Endothelial cell (in vitro differentiated cells): ENCODE data around the gene COBLL1. TPM values are rescaled to one million over a fixed set of nuclear protein-coding genes. Genes with fewer than 3 reads are reported as not detected.

Experiments used
- DNase-seq: peaks from one replicate; pipeline ENCODE4 v3.0.0; 2021; ENCODE audit warnings: low spot score
- H3K27ac Mint-ChIP-seq: one replicate; pipeline ENCODE4 v1.8.0; 2021; ENCODE audit warnings: mixed read lengths, inconsistent platforms; ENCODE audit not compliant: unreplicated experiment
- H3K27me3 Mint-ChIP-seq: one replicate; pipeline ENCODE4 v1.8.0; 2021; ENCODE audit warnings: mild to moderate bottlenecking, moderate library complexity, mixed read lengths, inconsistent platforms; ENCODE audit not compliant: unreplicated experiment
- H3K36me3 Mint-ChIP-seq: one replicate; pipeline ENCODE4 v1.8.0; 2021; ENCODE audit warnings: mild to moderate bottlenecking, low read depth, mixed read lengths, inconsistent platforms; ENCODE audit not compliant: unreplicated experiment
- H3K4me1 Mint-ChIP-seq: one replicate; pipeline ENCODE4 v1.8.0; 2021; ENCODE audit warnings: mild to moderate bottlenecking, mixed read lengths, inconsistent platforms; ENCODE audit not compliant: unreplicated experiment
- H3K4me3 Mint-ChIP-seq: one replicate; pipeline ENCODE4 v1.8.0; 2021; ENCODE audit warnings: mild to moderate bottlenecking, mixed read lengths, inconsistent platforms; ENCODE audit not compliant: unreplicated experiment
- H3K9me3 Mint-ChIP-seq: one replicate; pipeline ENCODE4 v1.8.0; 2021; ENCODE audit warnings: mixed read lengths, inconsistent platforms; ENCODE audit not compliant: unreplicated experiment
- long read RNA-seq: library from polyadenylated mRNA; unstranded; transcript quantifications from one replicate; pipeline ENCODE4 v2.0.0, GENCODE V29; 2020; ENCODE audit not compliant: unreplicated experiment
- total RNA-seq: library from RNA; stranded (reverse); fragmentation: NEBNext Ultra II Directional; extraction: Animal tissue kit (Norgen Biotek cat#: 25700); gene quantifications from one replicate; pipeline ENCODE4 v1.2.1, GENCODE V29; 2021; ENCODE audit not compliant: unreplicated experiment
- TF ChIP-seq, protein P1 (sequence below): fragments of 200-600 bp; sonication (generic); IDR thresholded peaks from one replicate; pipeline ENCODE4 v1.5.0; 2021; ENCODE audit warnings: antibody characterized with exemption; ENCODE audit not compliant: unreplicated experiment

Gene COBLL1, protein sequence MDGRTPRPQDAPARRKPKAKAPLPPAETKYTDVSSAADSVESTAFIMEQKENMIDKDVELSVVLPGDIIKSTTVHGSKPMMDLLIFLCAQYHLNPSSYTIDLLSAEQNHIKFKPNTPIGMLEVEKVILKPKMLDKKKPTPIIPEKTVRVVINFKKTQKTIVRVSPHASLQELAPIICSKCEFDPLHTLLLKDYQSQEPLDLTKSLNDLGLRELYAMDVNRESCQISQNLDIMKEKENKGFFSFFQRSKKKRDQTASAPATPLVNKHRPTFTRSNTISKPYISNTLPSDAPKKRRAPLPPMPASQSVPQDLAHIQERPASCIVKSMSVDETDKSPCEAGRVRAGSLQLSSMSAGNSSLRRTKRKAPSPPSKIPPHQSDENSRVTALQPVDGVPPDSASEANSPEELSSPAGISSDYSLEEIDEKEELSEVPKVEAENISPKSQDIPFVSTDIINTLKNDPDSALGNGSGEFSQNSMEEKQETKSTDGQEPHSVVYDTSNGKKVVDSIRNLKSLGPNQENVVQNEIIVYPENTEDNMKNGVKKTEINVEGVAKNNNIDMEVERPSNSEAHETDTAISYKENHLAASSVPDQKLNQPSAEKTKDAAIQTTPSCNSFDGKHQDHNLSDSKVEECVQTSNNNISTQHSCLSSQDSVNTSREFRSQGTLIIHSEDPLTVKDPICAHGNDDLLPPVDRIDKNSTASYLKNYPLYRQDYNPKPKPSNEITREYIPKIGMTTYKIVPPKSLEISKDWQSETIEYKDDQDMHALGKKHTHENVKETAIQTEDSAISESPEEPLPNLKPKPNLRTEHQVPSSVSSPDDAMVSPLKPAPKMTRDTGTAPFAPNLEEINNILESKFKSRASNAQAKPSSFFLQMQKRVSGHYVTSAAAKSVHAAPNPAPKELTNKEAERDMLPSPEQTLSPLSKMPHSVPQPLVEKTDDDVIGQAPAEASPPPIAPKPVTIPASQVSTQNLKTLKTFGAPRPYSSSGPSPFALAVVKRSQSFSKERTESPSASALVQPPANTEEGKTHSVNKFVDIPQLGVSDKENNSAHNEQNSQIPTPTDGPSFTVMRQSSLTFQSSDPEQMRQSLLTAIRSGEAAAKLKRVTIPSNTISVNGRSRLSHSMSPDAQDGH
- total RNA-seq = 46.6 TPM
- long read RNA-seq, partial matches to known transcripts = 1 of 4 reads
- long read RNA-seq, other reads (novel, unspliced or antisense) = 3 of 4 reads

GRCh38 chr2:164841719-164842623, at the start of gene COBLL1:
Gene COBLL1 (minus strand): TSS chr2:164841823. CDS start chr2:164841196, 627 bp downstream.
- Mint-ChIP-seq H3K27me3 (peaks cover 5% of the 10 kb centered on the region), H3K9me3 (no peaks in the 10 kb centered on the region), H3K4me3 (peak within 1 kb of the TSS; percentile 93), H3K4me1 (peaks cover 11% of the 10 kb centered on the region), H3K27ac (no peak within 1 kb of the TSS), H3K36me3 (no peaks in the 10 kb centered on the region)
- peak; percentile 77 for DNase-seq
- TF ChIP-seq, protein P1, sequence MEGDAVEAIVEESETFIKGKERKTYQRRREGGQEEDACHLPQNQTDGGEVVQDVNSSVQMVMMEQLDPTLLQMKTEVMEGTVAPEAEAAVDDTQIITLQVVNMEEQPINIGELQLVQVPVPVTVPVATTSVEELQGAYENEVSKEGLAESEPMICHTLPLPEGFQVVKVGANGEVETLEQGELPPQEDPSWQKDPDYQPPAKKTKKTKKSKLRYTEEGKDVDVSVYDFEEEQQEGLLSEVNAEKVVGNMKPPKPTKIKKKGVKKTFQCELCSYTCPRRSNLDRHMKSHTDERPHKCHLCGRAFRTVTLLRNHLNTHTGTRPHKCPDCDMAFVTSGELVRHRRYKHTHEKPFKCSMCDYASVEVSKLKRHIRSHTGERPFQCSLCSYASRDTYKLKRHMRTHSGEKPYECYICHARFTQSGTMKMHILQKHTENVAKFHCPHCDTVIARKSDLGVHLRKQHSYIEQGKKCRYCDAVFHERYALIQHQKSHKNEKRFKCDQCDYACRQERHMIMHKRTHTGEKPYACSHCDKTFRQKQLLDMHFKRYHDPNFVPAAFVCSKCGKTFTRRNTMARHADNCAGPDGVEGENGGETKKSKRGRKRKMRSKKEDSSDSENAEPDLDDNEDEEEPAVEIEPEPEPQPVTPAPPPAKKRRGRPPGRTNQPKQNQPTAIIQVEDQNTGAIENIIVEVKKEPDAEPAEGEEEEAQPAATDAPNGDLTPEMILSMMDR = peak; percentile 91

- Mint-ChIP-seq H3K4me1 (no peaks in the 10 kb centered on the region), H3K4me3 (no peak overlapping the region)
- DNase-seq = no peak
Observed at GRCh38 chr2:164890544-164890943, 48.9 kb upstream of the COBLL1 start.

GRCh38 chr2:164888592-164888991, 47.0 kb upstream of the COBLL1 start:
- TF ChIP-seq, protein P1 = no peak
- no peak overlapping the region for H3K4me3 Mint-ChIP-seq
- H3K27ac Mint-ChIP-seq = no peak overlapping the region
- no peaks in the 10 kb centered on the region for H3K9me3 Mint-ChIP-seq
- DNase-seq = no peak
- no peaks in the 10 kb centered on the region for H3K4me1 Mint-ChIP-seq
- peaks cover 2% of the 10 kb centered on the region for H3K27me3 Mint-ChIP-seq
- no peaks in the 10 kb centered on the region for H3K36me3 Mint-ChIP-seq

More at GRCh38 chr2:164890544-164890943, 48.9 kb upstream of the COBLL1 start:
- Mint-ChIP-seq H3K27me3 (peaks cover 2% of the 10 kb centered on the region), H3K36me3 (no peaks in the 10 kb centered on the region), H3K9me3 (no peaks in the 10 kb centered on the region), H3K27ac (no peak overlapping the region)
- TF ChIP-seq, protein P1 = no peak

GRCh38 chr2:164887434-164888144, 46.0 kb upstream of the COBLL1 start:
- Mint-ChIP-seq H3K4me3 (no peak overlapping the region), H3K27ac (no peak overlapping the region), H3K36me3 (no peaks in the 10 kb centered on the region), H3K9me3 (no peaks in the 10 kb centered on the region), H3K4me1 (no peaks in the 10 kb centered on the region), H3K27me3 (peaks cover 2% of the 10 kb centered on the region)
- TF ChIP-seq, protein P1 = no peak
- DNase-seq = no peak
